B cell (primary cell): ENCODE results near the gene RBM44. TPM values are rescaled to one million over a fixed set of nuclear protein-coding genes. Genes with fewer than 3 reads are reported as not detected.
"Not testable (repeated sequence)": the region's sequence is repeated elsewhere in the genome, so short reads cannot be mapped to it uniquely, and the experiment has no call there.

ENCODE experiments used
- ATAC-seq: fragments of 200-7000 bp; cut with Tn5 transposase; one replicate; pipeline ENCODE4 v1.10.0; 2021; ENCODE audit warnings: low read depth, mild to moderate bottlenecking, moderate number of reproducible peaks, moderate library complexity
- CTCF ChIA-PET: fragments of 350-600 bp; sonication (Branson Sonifier 250); formaldehyde crosslinking; loops from one replicate; lab custom pipeline; 2021; ENCODE audit warnings: antibody characterized with exemption, inconsistent platforms; lab: Charles Lee
- POLR2A ChIA-PET: fragments of 350-600 bp; sonication (Branson Sonifier 250); formaldehyde crosslinking; loops from one replicate; lab custom pipeline; 2021; ENCODE audit warnings: antibody characterized with exemption; lab: Charles Lee
- DNase-seq: peaks from one replicate; pipeline ENCODE4 v3.0.0; 2013
- H2AFZ ChIP-seq: 2 replicates; pipeline ENCODE4 v1.6.1; 2012; ENCODE audit warnings: mild to moderate bottlenecking, low read depth, low read length; ENCODE audit not compliant: insufficient read depth, poor library complexity, severe bottlenecking
- H3K27ac ChIP-seq, 2 donors: 1 replicate in 1 of 2; 2 replicates in 1 of 2; pipeline ENCODE4 v1.5.1; 2012 to 2013; ENCODE audit warnings: low read length in 2 of 2, mild to moderate bottlenecking in 2 of 2, moderate library complexity in 1 of 2
- H3K27me3 ChIP-seq, 4 experiments: fragments of 200-600 bp in 1 of 4; sonication (generic) in 1 of 4; replicated peaks in 1 of 4; 1 replicate in 2 of 4; 2 replicates in 2 of 4; pipeline versions ENCODE4 v1.6.1 to v1.7.0; 2013 to 2016; ENCODE audit warnings: low read length in 3 of 4, mild to moderate bottlenecking in 2 of 4, mixed read lengths in 1 of 4, moderate library complexity in 1 of 4; ENCODE audit not compliant: insufficient read depth in 4 of 4, control insufficient read depth in 3 of 4; ENCODE audit errors: control extremely low read depth in 1 of 4
- H3K36me3 ChIP-seq, 2 experiments: replicated peaks in 1 of 2; 1 replicate in 1 of 2; 2 replicates in 1 of 2; pipeline versions ENCODE4 v1.6.1 to v1.7.1; 2013; ENCODE audit warnings: low read length in 1 of 2; ENCODE audit not compliant: insufficient read depth in 2 of 2, control insufficient read depth in 1 of 2; ENCODE audit errors: control extremely low read depth in 1 of 2, extremely low read depth in 1 of 2
- H3K4me1 ChIP-seq, 2 donors: fragments of 200-600 bp in 1 of 2; sonication (generic) in 1 of 2; 1 replicate in 1 of 2; 2 replicates in 1 of 2; pipeline versions ENCODE4 v1.5.1 to v1.6.1; 2013 to 2017; ENCODE audit warnings: low read length in 2 of 2; ENCODE audit not compliant: control insufficient read depth in 2 of 2, insufficient read depth in 2 of 2
- H3K4me2 ChIP-seq: replicated peaks from 2 replicates; pipeline ENCODE3; 2012; ENCODE audit warnings: mild to moderate bottlenecking, low read depth, low read length; ENCODE audit not compliant: poor library complexity, severe bottlenecking
- H3K4me3 ChIP-seq, 5 experiments: fragments of 200-600 bp in 1 of 5; sonication (generic) in 1 of 5; 1 replicate in 3 of 5; 2 replicates in 2 of 5; pipeline versions ENCODE4 v1.5.1 to v1.7.0; 2011 to 2016; ENCODE audit warnings: low read length in 4 of 5, mild to moderate bottlenecking in 4 of 5, low read depth in 2 of 5, control low read depth in 1 of 5, moderate library complexity in 1 of 5; ENCODE audit not compliant: insufficient read depth in 1 of 5; ENCODE audit errors: control extremely low read depth in 1 of 5, extremely low read depth in 1 of 5
- H3K79me2 ChIP-seq: fragments of 200-600 bp; sonication (generic); one replicate; pipeline ENCODE4 v1.6.0; 2016; ENCODE audit warnings: low read length; ENCODE audit not compliant: control insufficient read depth, insufficient read depth
- H3K9ac ChIP-seq: fragments of 200-600 bp; sonication (generic); 2 replicates; pipeline ENCODE4 v1.6.1; 2017; ENCODE audit warnings: mild to moderate bottlenecking, low read length, moderate library complexity
- H3K9me3 ChIP-seq, 3 donors: one replicate each; pipeline versions ENCODE4 v1.6.1 to v1.7.1; 2013; ENCODE audit warnings: low read length in 2 of 3; ENCODE audit not compliant: control insufficient read depth in 2 of 3, insufficient read depth in 1 of 3; ENCODE audit errors: control extremely low read depth in 1 of 3
- H4K20me1 ChIP-seq: 2 replicates; pipeline ENCODE4 v1.6.0; 2012; ENCODE audit warnings: mild to moderate bottlenecking, low read length; ENCODE audit not compliant: insufficient read depth, control insufficient read depth, poor library complexity, severe bottlenecking
- H3K27ac Mint-ChIP-seq: one replicate; pipeline ENCODE4 v1.8.0; 2021; ENCODE audit warnings: mixed read lengths
- H3K27me3 Mint-ChIP-seq: one replicate; pipeline ENCODE4 v1.8.0; 2021; ENCODE audit warnings: mixed read lengths
- H3K4me1 Mint-ChIP-seq: one replicate; pipeline ENCODE4 v1.8.0; 2021; ENCODE audit warnings: mixed read lengths
- H3K4me3 Mint-ChIP-seq: one replicate; pipeline ENCODE4 v1.8.0; 2021; ENCODE audit warnings: mixed read lengths
- H3K9me3 Mint-ChIP-seq: one replicate; pipeline ENCODE4 v1.8.0; 2022; ENCODE audit warnings: mixed read lengths; ENCODE audit not compliant: insufficient read depth
- EZH2 ChIP-seq: IDR thresholded peaks from 2 replicates; pipeline ENCODE4 v1.6.1; 2012; ENCODE audit warnings: borderline replicate concordance, low read depth, mild to moderate bottlenecking, moderate library complexity, low read length; ENCODE audit not compliant: insufficient read depth, poor library complexity, severe bottlenecking
- WGBS: methylation state at CpG from one replicate; pipeline ENCODE4 v1.1.5; 2013; ENCODE audit warnings: missing lambda C conversion rate; ENCODE audit not compliant: insufficient coverage; 5-methylcytosine and 5-hydroxymethylcytosine counted together
- intact Hi-C: fragments of 100-400 bp; cut with micrococcal nuclease; formaldehyde crosslinking; loops from one replicate; pipeline ENCODE4 v1.10.0; 2022
- polyA plus RNA-seq: library from polyadenylated mRNA; depleted of rRNA; stranded (reverse); fragments of >200 nt; gene quantifications from 2 replicates; pipeline ENCODE4 v1.2.3, GENCODE V29; 2012
- total RNA-seq, 2 donors: library from RNA; stranded (reverse); fragments of 120-200 nt in 1 of 2; gene quantifications; 1 replicate in 1 of 2; 2 replicates in 1 of 2; pipeline versions ENCODE4 v1.2.3 to v1.2.4, GENCODE V29; 2013 to 2022
- TF ChIP-seq, protein P1 (sequence below): fragments of 200-600 bp; IDR thresholded peaks from one replicate; pipeline ENCODE4 v1.8.0; 2022; ENCODE audit warnings: antibody characterized with exemption, mild to moderate bottlenecking

RBM44 gene
- total and polyA plus RNA-seq, 2 donors (not counting 1 experiment from before 2014, with no cell fraction given), result 0.39 to 1.3 TPM

GRCh38 chr2:237749002-237749401, 49.6 kb upstream of the RBM44 start:
- H3K4me1 Mint-ChIP-seq, result peaks cover 20% of the 10 kb centered on the region
- no peaks in the 10 kb centered on the region for H3K27me3 ChIP-seq
- peaks cover 0 to 4% (median 0%) of the 10 kb centered on the region in 3 donors for H3K9me3 ChIP-seq
- ChIA-PET POLR2A (no interaction called here), CTCF (interaction anchor here (0.9 to 7.5 kb wide), 4 partner anchors 26 to 238 kb away, joined by 3 to 80 read pairs (median 25); no protein-coding TSS in a partner anchor)
- intact Hi-C loops, result no loop called here
- no peak overlapping the region for H3K27ac ChIP-seq
- no peak overlapping the region for H2AFZ ChIP-seq
- H3K27ac Mint-ChIP-seq, result no peak overlapping the region
- no peaks in the 10 kb centered on the region for H3K4me1 ChIP-seq
- no peaks in the 10 kb centered on the region for H3K27me3 Mint-ChIP-seq
- H3K9ac ChIP-seq, result no peak overlapping the region
- DNase-seq (no peak), ATAC-seq (no peak)
- H3K79me2 ChIP-seq, result peaks cover 68% of the 10 kb centered on the region
- WGBS, result 100% methylated on average over 4 of the region's 11 CpGs
- H3K9me3 Mint-ChIP-seq, result no peaks in the 10 kb centered on the region
- no peak overlapping the region for H3K4me3 Mint-ChIP-seq
- H3K4me2 ChIP-seq, result no peak overlapping the region
- peaks cover 13 to 53% of the 10 kb centered on the region in 2 experiments for H3K36me3 ChIP-seq
- H3K4me3 ChIP-seq, result no peak overlapping the region
- H4K20me1 ChIP-seq, result peaks cover 73% of the 10 kb centered on the region
- TF ChIP-seq, protein P1, sequence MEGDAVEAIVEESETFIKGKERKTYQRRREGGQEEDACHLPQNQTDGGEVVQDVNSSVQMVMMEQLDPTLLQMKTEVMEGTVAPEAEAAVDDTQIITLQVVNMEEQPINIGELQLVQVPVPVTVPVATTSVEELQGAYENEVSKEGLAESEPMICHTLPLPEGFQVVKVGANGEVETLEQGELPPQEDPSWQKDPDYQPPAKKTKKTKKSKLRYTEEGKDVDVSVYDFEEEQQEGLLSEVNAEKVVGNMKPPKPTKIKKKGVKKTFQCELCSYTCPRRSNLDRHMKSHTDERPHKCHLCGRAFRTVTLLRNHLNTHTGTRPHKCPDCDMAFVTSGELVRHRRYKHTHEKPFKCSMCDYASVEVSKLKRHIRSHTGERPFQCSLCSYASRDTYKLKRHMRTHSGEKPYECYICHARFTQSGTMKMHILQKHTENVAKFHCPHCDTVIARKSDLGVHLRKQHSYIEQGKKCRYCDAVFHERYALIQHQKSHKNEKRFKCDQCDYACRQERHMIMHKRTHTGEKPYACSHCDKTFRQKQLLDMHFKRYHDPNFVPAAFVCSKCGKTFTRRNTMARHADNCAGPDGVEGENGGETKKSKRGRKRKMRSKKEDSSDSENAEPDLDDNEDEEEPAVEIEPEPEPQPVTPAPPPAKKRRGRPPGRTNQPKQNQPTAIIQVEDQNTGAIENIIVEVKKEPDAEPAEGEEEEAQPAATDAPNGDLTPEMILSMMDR, result no peak
- TF ChIP-seq EZH2, result no peak

- H3K27ac ChIP-seq, result no peak overlapping the region
- Mint-ChIP-seq H3K9me3 (no peaks in the 10 kb centered on the region), H3K27me3 (no peaks in the 10 kb centered on the region), H3K4me1 (peaks cover 12% of the 10 kb centered on the region), H3K4me3 (no peak overlapping the region), H3K27ac (no peak overlapping the region)
- H3K4me2 ChIP-seq, result no peak overlapping the region
- ChIA-PET POLR2A (interaction anchor here (0.7 kb wide), 1 partner anchor 27 kb away, joined by 3 read pairs; no protein-coding TSS in a partner anchor), CTCF (interaction anchor here (1.9 to 7.5 kb wide), 2 partner anchors 76 to 239 kb away, joined by 7 to 80 read pairs; no protein-coding TSS in a partner anchor)
- no peak overlapping the region for H3K9ac ChIP-seq
- WGBS, result 100% methylated on average over 2 of the region's 2 CpGs
- H4K20me1 ChIP-seq, result peaks cover 70% of the 10 kb centered on the region
- intact Hi-C loops, result no loop called here
- no peak overlapping the region for H2AFZ ChIP-seq
- no peak for ATAC-seq
- no peak for DNase-seq
- peaks cover 13 to 62% of the 10 kb centered on the region in 2 experiments for H3K36me3 ChIP-seq
- H3K9me3 ChIP-seq, result peaks cover 0 to 4% (median 0%) of the 10 kb centered on the region in 3 donors
- no peaks in the 10 kb centered on the region for H3K4me1 ChIP-seq
- H3K79me2 ChIP-seq, result peaks cover 69% of the 10 kb centered on the region
- TF ChIP-seq, protein P1, result no peak
- no peak for TF ChIP-seq EZH2
- H3K27me3 ChIP-seq, result no peaks in the 10 kb centered on the region
- no peak overlapping the region for H3K4me3 ChIP-seq
Observed at GRCh38 chr2:237749961-237750360, 48.6 kb upstream of the RBM44 start.

GRCh38 chr2:237750441-237750840, 48.1 kb upstream of the RBM44 start:
- H3K9me3 ChIP-seq, DNase-seq, H3K27me3 ChIP-seq, H3K4me2 ChIP-seq, H3K4me3 ChIP-seq, H3K27me3 Mint-ChIP-seq, H3K4me3 Mint-ChIP-seq, H3K4me1 ChIP-seq, H3K27ac ChIP-seq, H3K9ac ChIP-seq, POLR2A ChIA-PET, H3K9me3 Mint-ChIP-seq, H3K4me1 Mint-ChIP-seq, intact Hi-C loops, ATAC-seq, H3K27ac Mint-ChIP-seq, H2AFZ ChIP-seq: not testable (repeated sequence)
- CTCF ChIA-PET, result interaction anchor here (1.9 kb wide), 1 partner anchor 77 kb away, joined by 7 read pairs; no protein-coding TSS in a partner anchor
- peaks cover 69% of the 10 kb centered on the region for H4K20me1 ChIP-seq
- peaks cover 13 to 67% of the 10 kb centered on the region in 2 experiments for H3K36me3 ChIP-seq
- peaks cover 64% of the 10 kb centered on the region for H3K79me2 ChIP-seq
- 99% methylated on average over 15 of the region's 15 CpGs for WGBS
